ENCODE results near the gene KCNJ12. TPM values are rescaled to one million over a fixed set of nuclear protein-coding genes. Genes with fewer than 3 reads are reported as not detected.
"Not testable (repeated sequence)": the region's sequence is repeated elsewhere in the genome, so short reads cannot be mapped to it uniquely, and the experiment has no call there.

KCNJ12 gene
- total and polyA plus RNA-seq, 4 experiments from 2014 or later = not detected

DNA sequence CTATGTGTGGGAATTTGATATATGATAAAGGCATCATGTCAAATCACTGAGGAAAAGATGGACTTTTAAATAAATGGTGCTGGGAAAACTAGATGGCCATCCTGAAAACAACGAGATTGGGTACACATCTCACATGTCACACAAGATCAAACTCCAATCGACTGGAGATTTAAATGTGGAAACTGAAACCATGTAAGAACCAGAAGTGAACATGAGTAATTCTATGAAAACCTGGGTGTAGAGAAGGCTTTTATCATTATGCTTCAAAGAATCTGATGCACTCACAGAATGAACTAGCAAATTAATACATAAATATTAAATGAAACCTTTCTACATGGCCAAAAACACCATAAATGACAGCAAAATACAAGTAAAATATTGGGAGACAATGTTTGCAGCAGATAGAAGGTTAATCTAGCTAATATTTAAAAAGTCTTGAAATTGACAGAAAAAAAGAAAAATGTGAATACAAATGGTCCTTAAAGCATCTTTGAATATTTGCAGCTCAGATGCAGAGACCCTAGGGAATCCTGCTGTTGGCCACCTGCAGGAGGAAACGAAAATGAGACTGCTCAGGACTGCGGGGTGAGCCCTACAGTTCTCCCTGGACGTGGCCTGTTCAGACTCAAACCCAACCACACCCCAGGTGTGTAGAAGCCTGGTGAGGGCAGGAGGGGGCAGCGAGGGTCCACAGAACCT, 62.3 kb downstream of the KCNJ12 start:
- H3K27ac Mint-ChIP-seq; H3K4me3 Mint-ChIP-seq; intact Hi-C loops (cut with micrococcal nuclease); H3K27ac ChIP-seq (ENCODE audit: low read depth, low read length); POLR2A ChIA-PET (ENCODE audit: partially characterized antibody); H3K4me1 Mint-ChIP-seq; H3K27me3 ChIP-seq (ENCODE audit: insufficient read depth, low read length); H3K4me1 ChIP-seq (ENCODE audit: insufficient read depth, low read length); H3K36me3 ChIP-seq (ENCODE audit: insufficient read depth, low read length); H3K27me3 Mint-ChIP-seq; CTCF ChIA-PET (ENCODE audit: partially characterized antibody); H3K36me3 Mint-ChIP-seq; H3K4me3 ChIP-seq (ENCODE audit: low read length in 2 of 2); DNase-seq; H3K9me3 Mint-ChIP-seq; H3K9me3 ChIP-seq (ENCODE audit: control insufficient read depth in 1 of 2, low read length in 2 of 2): not testable (repeated sequence)

DNA sequence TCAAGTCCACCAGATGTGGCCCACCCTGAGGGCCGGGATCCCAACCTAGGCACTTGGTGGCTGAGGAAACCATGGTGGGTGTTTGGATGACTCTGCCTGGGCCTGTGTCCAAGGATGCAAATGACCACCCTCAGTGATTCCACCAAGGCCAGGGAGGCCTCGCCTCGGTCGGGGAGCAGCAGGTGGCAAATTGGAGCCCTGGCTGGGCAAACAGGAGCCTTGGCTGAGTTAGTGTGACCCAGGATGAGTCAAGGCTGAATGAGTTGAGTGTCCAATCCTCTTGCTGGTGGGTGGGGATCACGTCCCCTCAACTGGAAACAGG, 62.8 kb downstream of the KCNJ12 start:
- DNase-seq; H3K27me3 Mint-ChIP-seq; H3K27ac Mint-ChIP-seq; POLR2A ChIA-PET (ENCODE audit: partially characterized antibody); H3K9me3 ChIP-seq (ENCODE audit: control insufficient read depth in 1 of 2, low read length in 2 of 2); H3K4me3 ChIP-seq (ENCODE audit: low read length in 2 of 2); CTCF ChIA-PET (ENCODE audit: partially characterized antibody); intact Hi-C loops (cut with micrococcal nuclease); H3K36me3 Mint-ChIP-seq; H3K4me1 Mint-ChIP-seq; H3K4me1 ChIP-seq (ENCODE audit: insufficient read depth, low read length); H3K27me3 ChIP-seq (ENCODE audit: insufficient read depth, low read length); H3K27ac ChIP-seq (ENCODE audit: low read depth, low read length); H3K36me3 ChIP-seq (ENCODE audit: insufficient read depth, low read length); H3K9me3 Mint-ChIP-seq; H3K4me3 Mint-ChIP-seq: not testable (repeated sequence)

DNA sequence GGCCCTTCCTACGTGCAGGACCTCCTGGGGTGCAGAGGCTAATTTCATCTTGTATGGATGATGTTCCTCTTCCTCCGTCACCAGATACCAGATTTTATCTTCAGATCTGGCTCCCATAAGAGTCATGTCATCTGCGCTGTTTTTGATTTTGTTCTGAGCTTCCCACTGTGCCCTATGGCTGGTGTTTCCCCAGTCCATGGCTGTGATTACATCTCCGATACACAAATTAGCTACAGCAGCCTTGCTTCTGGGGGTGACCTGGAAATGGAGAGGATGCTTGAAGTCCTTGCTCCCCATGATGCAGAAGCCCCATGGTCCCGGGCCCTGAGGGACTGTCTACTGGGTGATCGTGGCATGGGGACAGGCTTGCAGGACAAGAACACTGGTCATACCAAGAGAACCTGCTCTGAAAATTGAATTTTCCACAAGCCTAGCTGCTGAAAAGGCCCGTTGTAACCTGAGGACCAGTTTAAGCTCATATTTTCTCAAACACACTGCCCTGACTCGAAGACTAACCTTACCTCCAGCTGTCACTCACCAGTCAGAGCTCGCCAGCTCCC, 69.0 kb downstream of the KCNJ12 start:
- CTCF ChIA-PET (ENCODE audit: partially characterized antibody) = no interaction called here
- Histone ChIP-seq H3K27me3 (ENCODE audit: insufficient read depth, low read length) (no peaks in the 10 kb centered on the region), H3K9me3 (ENCODE audit: control insufficient read depth in 1 of 2, low read length in 2 of 2) (no peaks in the 10 kb centered on the region), H3K4me3 (ENCODE audit: low read length in 2 of 2) (no peak overlapping the region), H3K36me3 (ENCODE audit: insufficient read depth, low read length) (no peaks in the 10 kb centered on the region), H3K27ac (ENCODE audit: low read depth, low read length) (no peak overlapping the region), H3K4me1 (ENCODE audit: insufficient read depth, low read length) (no peaks in the 10 kb centered on the region)
- H3K27ac Mint-ChIP-seq = no peak overlapping the region
- H3K4me1 Mint-ChIP-seq = no peaks in the 10 kb centered on the region
- H3K27me3 Mint-ChIP-seq = peaks cover 5 to 8% of the 10 kb centered on the region in 2 donors
- DNase-seq = no peak
- intact Hi-C loops (cut with micrococcal nuclease) = no loop called here
- H3K4me3 Mint-ChIP-seq = no peak overlapping the region
- H3K9me3 Mint-ChIP-seq = peaks cover 0 to 8% (median 0%) of the 10 kb centered on the region in 8 donors
- POLR2A ChIA-PET (ENCODE audit: partially characterized antibody) = no interaction called here
- H3K36me3 Mint-ChIP-seq = no peaks in the 10 kb centered on the region

DNA sequence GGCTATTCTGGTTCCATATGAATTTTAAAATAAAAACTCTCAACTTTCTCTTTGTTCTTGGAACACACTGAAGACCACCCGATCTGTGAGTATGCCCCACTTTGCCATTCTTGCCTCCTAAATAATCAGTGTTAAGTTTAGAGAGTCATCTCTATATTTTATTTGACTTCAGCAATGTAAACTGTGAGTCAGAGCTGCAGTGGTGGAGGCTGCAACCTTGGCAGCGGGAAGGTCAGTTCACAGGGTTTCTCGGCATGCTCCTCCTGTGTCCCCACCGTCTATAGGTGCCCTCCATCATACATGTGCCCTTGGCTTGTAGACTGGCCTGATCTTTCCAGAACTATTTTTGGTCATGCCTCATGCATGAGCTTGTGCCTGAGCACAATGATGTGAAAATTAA, 71.4 kb downstream of the KCNJ12 start:
- peaks cover 11 to 13% of the 10 kb centered on the region in 2 donors for H3K27me3 Mint-ChIP-seq
- CTCF ChIA-PET (ENCODE audit: partially characterized antibody); H3K4me3 ChIP-seq (ENCODE audit: low read length in 2 of 2); H3K9me3 ChIP-seq (ENCODE audit: control insufficient read depth in 1 of 2, low read length in 2 of 2); H3K36me3 ChIP-seq (ENCODE audit: insufficient read depth, low read length); intact Hi-C loops (cut with micrococcal nuclease); H3K27ac Mint-ChIP-seq; H3K27me3 ChIP-seq (ENCODE audit: insufficient read depth, low read length); POLR2A ChIA-PET (ENCODE audit: partially characterized antibody); H3K9me3 Mint-ChIP-seq; H3K36me3 Mint-ChIP-seq; H3K4me1 Mint-ChIP-seq; H3K27ac ChIP-seq (ENCODE audit: low read depth, low read length); DNase-seq; H3K4me1 ChIP-seq (ENCODE audit: insufficient read depth, low read length); H3K4me3 Mint-ChIP-seq: not testable (repeated sequence)

DNA sequence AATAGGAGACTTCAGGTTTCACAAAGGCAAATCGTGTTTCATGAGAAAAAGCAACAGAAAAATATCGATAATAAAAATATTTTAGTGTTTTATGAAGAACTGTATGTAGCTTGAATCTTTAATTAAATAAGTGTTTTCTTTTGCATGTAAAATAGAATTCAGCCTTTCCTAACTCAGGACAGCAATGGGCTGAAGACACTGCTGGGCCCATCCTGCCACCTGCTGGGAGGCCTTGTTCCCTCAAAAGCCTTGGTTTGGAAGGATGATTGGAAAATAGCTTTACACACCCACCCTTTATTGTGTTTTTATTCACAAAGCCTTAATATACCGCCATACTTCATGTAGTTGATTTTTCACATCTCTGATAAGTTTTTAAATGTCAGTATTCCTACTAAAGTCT, 73.7 kb downstream of the KCNJ12 start:
- H3K4me1 ChIP-seq (ENCODE audit: insufficient read depth, low read length); POLR2A ChIA-PET (ENCODE audit: partially characterized antibody); H3K27ac ChIP-seq (ENCODE audit: low read depth, low read length); H3K4me3 Mint-ChIP-seq; intact Hi-C loops (cut with micrococcal nuclease); H3K36me3 Mint-ChIP-seq; H3K36me3 ChIP-seq (ENCODE audit: insufficient read depth, low read length); H3K4me3 ChIP-seq (ENCODE audit: low read length in 2 of 2); DNase-seq; H3K9me3 Mint-ChIP-seq; H3K27ac Mint-ChIP-seq; H3K9me3 ChIP-seq (ENCODE audit: control insufficient read depth in 1 of 2, low read length in 2 of 2); H3K27me3 ChIP-seq (ENCODE audit: insufficient read depth, low read length); CTCF ChIA-PET (ENCODE audit: partially characterized antibody): not testable (repeated sequence)
- peaks cover 13 to 19% of the 10 kb centered on the region in 2 donors for H3K27me3 Mint-ChIP-seq
- H3K4me1 Mint-ChIP-seq = peaks cover 5 to 10% (median 6%) of the 10 kb centered on the region in 4 donors

DNA sequence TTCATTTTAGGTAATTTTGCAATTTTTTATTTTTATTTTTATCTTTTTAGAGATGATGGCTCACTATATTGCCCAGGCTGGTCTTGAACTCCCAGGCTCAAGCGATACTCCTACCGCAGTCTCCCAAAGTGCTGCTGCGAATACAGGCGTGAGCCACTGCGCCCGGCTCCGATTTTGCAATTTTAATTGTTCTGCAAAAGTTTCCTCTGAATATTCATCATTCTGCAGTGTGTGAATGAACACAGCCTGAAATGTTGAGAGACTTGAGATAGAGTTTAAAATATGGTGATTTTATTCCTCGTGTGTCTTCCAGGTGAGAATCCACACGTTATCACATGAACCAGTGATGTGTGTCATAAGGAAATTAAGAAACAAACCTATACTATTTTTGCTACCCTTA, 75.8 kb downstream of the KCNJ12 start:
- POLR2A ChIA-PET (ENCODE audit: partially characterized antibody) = no interaction called here
- H3K9me3 ChIP-seq (ENCODE audit: control insufficient read depth in 1 of 2, low read length in 2 of 2) = no peaks in the 10 kb centered on the region
- H3K4me1 Mint-ChIP-seq = peaks cover 9 to 20% (median 14%) of the 10 kb centered on the region in 4 donors
- CTCF ChIA-PET (ENCODE audit: partially characterized antibody) = no interaction called here
- H3K27ac ChIP-seq (ENCODE audit: low read depth, low read length) = no peak overlapping the region
- no peaks in the 10 kb centered on the region for H3K36me3 Mint-ChIP-seq
- intact Hi-C loops (cut with micrococcal nuclease) = loop anchor here (1.0 kb wide), 1 partner anchor 59 kb away; no protein-coding TSS in a partner anchor
- no peak overlapping the region for H3K27ac Mint-ChIP-seq
- H3K4me3 ChIP-seq (ENCODE audit: low read length in 2 of 2) = no peak overlapping the region
- no peaks in the 10 kb centered on the region for H3K9me3 Mint-ChIP-seq
- peak overlapping the region in 2 of 8 donors; percentile 76 to 81 for H3K4me3 Mint-ChIP-seq
- H3K27me3 ChIP-seq (ENCODE audit: insufficient read depth, low read length) = no peaks in the 10 kb centered on the region
- H3K36me3 ChIP-seq (ENCODE audit: insufficient read depth, low read length) = no peaks in the 10 kb centered on the region
- no peak for DNase-seq
- peaks cover 10% of the 10 kb centered on the region for H3K4me1 ChIP-seq (ENCODE audit: insufficient read depth, low read length)
- peaks cover 13 to 19% of the 10 kb centered on the region in 2 donors for H3K27me3 Mint-ChIP-seq

DNA sequence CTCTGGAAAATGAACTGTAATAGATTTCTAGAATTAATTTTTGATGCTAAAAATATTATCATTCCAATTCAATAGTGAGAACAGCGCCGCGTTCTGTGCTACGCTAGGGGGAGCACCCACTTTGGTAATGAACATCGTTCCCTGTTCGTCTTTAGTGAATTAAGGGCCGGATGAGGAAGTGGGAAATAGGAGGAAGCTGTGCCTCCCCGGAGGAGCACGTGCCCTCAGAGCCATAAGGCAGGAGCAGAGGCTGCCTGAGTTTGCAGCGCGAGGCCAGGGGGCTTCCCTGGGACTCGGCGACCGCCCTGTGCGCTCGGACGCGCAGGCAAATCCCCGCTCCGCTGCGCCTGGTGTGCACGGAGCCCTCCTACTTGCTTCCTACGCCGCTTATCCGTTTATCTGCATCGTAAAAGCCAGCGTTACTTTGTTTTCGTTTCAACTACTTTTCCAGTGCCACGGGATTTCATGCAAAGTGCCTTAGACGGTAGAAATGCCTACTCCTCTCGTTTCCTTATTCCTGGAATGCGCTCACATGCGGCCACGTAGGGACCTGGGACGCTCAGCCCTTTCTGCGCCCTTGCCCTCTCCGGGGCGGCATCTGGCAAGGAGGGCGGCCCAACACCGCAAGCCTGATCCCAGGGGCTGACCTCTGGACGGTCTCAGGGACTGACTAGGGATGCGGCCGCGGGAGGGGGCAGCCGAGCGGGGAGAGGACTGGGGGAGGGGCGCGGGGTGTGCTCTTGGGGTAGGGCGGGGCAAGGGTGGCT, 76.4 kb downstream of the KCNJ12 start:
- H3K27ac Mint-ChIP-seq = peak overlapping the region in 2 of 7 donors; percentile 25 to 68
- DNase-seq = peak in 4 of 5 donors; percentile 16 to 20 (median 18)

More for the DNA sequence above, 76.4 kb downstream of the KCNJ12 start:
- peaks cover 13 to 25% (median 20%) of the 10 kb centered on the region in 4 donors for H3K4me1 Mint-ChIP-seq
- no peaks in the 10 kb centered on the region for H3K36me3 Mint-ChIP-seq
- no peaks in the 10 kb centered on the region for H3K36me3 ChIP-seq (ENCODE audit: insufficient read depth, low read length)
- H3K27me3 Mint-ChIP-seq = peaks cover 16 to 17% of the 10 kb centered on the region in 2 donors
- peaks cover 16% of the 10 kb centered on the region for H3K4me1 ChIP-seq (ENCODE audit: insufficient read depth, low read length)
- POLR2A ChIA-PET (ENCODE audit: partially characterized antibody) = no interaction called here
- H3K4me3 ChIP-seq (ENCODE audit: low read length in 2 of 2) = no peak overlapping the region
- H3K9me3 Mint-ChIP-seq = no peaks in the 10 kb centered on the region
- no peaks in the 10 kb centered on the region for H3K9me3 ChIP-seq (ENCODE audit: control insufficient read depth in 1 of 2, low read length in 2 of 2)
- intact Hi-C loops (cut with micrococcal nuclease) = loop anchor here (1.0 kb wide), 1 partner anchor 59 kb away; no protein-coding TSS in a partner anchor
- no peaks in the 10 kb centered on the region for H3K27me3 ChIP-seq (ENCODE audit: insufficient read depth, low read length)
- CTCF ChIA-PET (ENCODE audit: partially characterized antibody) = no interaction called here
- H3K4me3 Mint-ChIP-seq = peak overlapping the region; percentile 53 to 81 (median 66)
- H3K27ac ChIP-seq (ENCODE audit: low read depth, low read length) = no peak overlapping the region

Data from CD4-positive, alpha-beta memory T cell (primary cell).